ENCODE data around the gene OR1J2.
"Not testable (repeated sequence)": the region's sequence is repeated elsewhere in the genome, so short reads cannot be mapped to it uniquely, and the experiment has no call there.

DNA sequence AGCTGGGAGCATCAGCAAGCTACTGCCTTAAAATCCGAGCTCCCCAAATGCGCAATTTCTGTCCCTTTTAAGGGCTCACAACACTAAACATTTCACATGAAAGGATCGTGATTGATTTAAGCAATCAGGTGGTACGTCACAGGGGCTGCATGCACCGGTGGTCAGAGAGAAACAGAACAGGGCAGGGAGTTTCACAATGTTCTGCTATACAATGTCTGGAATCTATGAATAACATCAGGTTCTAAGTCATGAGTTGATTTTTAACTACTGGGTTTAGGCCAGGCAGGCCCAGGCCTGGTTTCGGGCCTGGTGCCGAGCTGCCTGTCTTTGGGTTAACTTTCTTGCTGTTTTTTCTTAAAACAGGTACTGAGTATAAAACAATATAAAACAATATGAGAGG lies 26.5 kb downstream of the OR1J2 start:
- TF ChIP-seq EP300, POLR2AphosphoS5, POLR2A (IDR thresholded peaks at IDR 0.05): not testable (repeated sequence)
- TF ChIP-seq, protein P1, sequence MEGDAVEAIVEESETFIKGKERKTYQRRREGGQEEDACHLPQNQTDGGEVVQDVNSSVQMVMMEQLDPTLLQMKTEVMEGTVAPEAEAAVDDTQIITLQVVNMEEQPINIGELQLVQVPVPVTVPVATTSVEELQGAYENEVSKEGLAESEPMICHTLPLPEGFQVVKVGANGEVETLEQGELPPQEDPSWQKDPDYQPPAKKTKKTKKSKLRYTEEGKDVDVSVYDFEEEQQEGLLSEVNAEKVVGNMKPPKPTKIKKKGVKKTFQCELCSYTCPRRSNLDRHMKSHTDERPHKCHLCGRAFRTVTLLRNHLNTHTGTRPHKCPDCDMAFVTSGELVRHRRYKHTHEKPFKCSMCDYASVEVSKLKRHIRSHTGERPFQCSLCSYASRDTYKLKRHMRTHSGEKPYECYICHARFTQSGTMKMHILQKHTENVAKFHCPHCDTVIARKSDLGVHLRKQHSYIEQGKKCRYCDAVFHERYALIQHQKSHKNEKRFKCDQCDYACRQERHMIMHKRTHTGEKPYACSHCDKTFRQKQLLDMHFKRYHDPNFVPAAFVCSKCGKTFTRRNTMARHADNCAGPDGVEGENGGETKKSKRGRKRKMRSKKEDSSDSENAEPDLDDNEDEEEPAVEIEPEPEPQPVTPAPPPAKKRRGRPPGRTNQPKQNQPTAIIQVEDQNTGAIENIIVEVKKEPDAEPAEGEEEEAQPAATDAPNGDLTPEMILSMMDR (IDR thresholded peaks at IDR 0.05), result not testable (repeated sequence)

All from suprapubic skin (tissue), 4 donors.